Measurements from ENCODE around the gene HOXD8.

- no peak for TF ChIP-seq RBBP5 (IDR thresholded peaks at IDR 0.05; ENCODE audit: borderline replicate concordance, low read depth, low read length)
- TF ChIP-seq, protein P1, sequence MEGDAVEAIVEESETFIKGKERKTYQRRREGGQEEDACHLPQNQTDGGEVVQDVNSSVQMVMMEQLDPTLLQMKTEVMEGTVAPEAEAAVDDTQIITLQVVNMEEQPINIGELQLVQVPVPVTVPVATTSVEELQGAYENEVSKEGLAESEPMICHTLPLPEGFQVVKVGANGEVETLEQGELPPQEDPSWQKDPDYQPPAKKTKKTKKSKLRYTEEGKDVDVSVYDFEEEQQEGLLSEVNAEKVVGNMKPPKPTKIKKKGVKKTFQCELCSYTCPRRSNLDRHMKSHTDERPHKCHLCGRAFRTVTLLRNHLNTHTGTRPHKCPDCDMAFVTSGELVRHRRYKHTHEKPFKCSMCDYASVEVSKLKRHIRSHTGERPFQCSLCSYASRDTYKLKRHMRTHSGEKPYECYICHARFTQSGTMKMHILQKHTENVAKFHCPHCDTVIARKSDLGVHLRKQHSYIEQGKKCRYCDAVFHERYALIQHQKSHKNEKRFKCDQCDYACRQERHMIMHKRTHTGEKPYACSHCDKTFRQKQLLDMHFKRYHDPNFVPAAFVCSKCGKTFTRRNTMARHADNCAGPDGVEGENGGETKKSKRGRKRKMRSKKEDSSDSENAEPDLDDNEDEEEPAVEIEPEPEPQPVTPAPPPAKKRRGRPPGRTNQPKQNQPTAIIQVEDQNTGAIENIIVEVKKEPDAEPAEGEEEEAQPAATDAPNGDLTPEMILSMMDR (IDR thresholded peaks at IDR 0.05; ENCODE audit: control extremely low read depth in 1 of 3, insufficient read depth in 1 of 3, low read depth in 1 of 3, low read length in 3 of 3), result no peak
- TF ChIP-seq POLR2AphosphoS5 (IDR thresholded peaks at IDR 0.05; ENCODE audit: low read depth, low read length), result no peak
- TF ChIP-seq SP2 (IDR thresholded peaks at IDR 0.05; ENCODE audit: low read length), result no peak
- TF ChIP-seq RFX5 (IDR thresholded peaks at IDR 0.05; ENCODE audit: borderline replicate concordance, low read depth, low read length), result no peak
- no peak for TF ChIP-seq SRF (IDR thresholded peaks at IDR 0.05; ENCODE audit: low read depth, low read length)
- no peak for TF ChIP-seq EGR1 (IDR thresholded peaks at IDR 0.05; ENCODE audit: borderline replicate concordance, low read depth, low read length)
- TF ChIP-seq EZH2 (IDR thresholded peaks at IDR 0.05; ENCODE audit: low read depth, low read length, severe bottlenecking), result peak; percentile 51
- TF ChIP-seq POLR2A (IDR thresholded peaks at IDR 0.05; ENCODE audit: control extremely low read depth in 1 of 2, low read depth in 2 of 2, low read length in 2 of 2), result no peak
- no peak for TF ChIP-seq NRF1 (IDR thresholded peaks at IDR 0.05; ENCODE audit: low read depth, low read length)
- TF ChIP-seq RAD21 (IDR thresholded peaks at IDR 0.05 in 1 of 2, conservative IDR thresholded peaks at IDR 0.05 in 1 of 2; ENCODE audit: low read depth in 2 of 2, low read length in 2 of 2), result no peak
- no peak for TF ChIP-seq ATF3 (IDR thresholded peaks at IDR 0.05; ENCODE audit: insufficient read depth, low read depth, low read length)
- TF ChIP-seq MAFK (IDR thresholded peaks at IDR 0.05; ENCODE audit: low read depth, low read length), result no peak
Observed at GRCh38 chr2:176088937-176089842, 40.3 kb upstream of the HOXD8 start.
